Measurements from ENCODE around the gene RBM20.

The RBM20 gene

DNA sequence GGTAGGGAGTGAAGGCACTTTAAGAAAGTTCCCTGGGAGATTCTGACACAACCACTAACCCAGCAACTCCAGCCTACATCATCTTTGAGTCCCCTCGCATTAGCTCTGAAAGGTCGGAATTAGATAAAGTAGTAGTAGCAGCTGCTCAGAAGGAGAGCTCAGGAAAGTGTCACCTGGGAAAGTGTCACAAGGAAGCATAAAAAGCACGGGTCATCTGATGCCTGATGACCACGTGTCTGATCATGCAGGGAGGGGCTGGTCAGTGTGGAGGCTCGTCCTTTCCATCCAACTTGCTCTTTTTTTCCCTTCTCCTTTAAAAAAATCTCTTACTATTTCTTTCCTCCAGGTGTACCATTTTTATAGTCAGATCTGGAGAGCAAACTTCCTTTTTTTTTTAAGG, 180.5 kb downstream of the RBM20 start:
- in situ Hi-C loops (cut with MboI; ENCODE audit: low sequenced_read_pairs), result no loop called here

DNA sequence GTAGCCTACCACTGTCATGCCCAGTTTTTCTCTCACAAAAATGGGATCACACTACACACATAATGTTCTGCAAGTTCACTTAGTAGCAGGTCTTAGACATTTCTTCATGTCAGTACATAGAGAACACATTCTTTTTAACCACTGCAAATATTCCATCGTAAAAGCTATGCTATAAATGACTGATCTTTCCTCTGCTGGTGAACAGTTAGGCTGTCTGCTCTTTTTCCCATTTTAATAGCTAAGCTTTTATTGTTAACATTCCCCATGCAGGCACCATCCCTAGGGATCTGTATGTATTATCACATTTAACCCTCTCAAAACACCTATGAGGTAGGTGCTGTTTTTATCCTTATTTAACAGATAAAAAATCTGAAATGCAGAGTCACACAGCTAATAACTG, 181.4 kb downstream of the RBM20 start:
- in situ Hi-C loops (cut with MboI; ENCODE audit: low sequenced_read_pairs), result no loop called here

DNA sequence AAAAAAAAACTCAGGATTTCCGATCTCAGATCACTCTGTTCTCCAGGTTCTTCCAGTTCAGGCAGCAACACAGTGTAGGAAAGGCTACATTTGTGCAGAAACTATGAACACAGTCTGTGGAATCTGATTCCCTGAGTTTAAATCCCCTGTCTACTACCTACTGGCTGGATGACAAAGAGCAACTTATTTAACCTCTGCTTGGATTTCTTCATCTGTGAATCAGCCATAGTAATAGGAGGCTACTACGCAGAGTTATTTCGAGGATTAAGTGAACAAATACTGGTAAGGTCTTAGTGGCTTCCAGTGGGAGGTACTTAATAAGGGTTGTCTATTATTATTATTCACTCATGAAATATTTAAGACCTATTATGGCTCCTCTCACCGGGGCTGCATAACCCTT, 183.3 kb downstream of the RBM20 start:
- in situ Hi-C loops (cut with MboI; ENCODE audit: low sequenced_read_pairs), result no loop called here

DNA sequence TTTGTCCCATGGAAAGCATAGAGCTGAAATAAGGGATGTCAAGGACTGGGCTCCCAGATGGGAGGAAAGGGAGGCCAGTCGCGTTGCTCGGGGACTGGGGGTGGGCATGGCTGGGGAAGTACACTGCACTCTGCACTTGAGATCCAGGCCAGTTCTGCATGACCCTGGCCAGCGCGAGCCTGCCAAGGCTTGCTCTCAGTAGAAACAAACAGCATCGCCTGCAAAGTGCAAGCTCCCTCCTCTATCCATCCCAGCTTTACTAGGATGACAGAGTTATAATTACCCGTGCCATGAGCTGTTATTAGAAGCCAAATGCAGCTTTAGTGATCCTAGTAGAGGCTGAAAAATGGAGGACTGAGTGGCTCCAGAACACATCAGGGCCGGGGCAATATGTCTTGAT, 183.7 kb downstream of the RBM20 start:
- in situ Hi-C loops (cut with MboI; ENCODE audit: low sequenced_read_pairs), result no loop called here

DNA sequence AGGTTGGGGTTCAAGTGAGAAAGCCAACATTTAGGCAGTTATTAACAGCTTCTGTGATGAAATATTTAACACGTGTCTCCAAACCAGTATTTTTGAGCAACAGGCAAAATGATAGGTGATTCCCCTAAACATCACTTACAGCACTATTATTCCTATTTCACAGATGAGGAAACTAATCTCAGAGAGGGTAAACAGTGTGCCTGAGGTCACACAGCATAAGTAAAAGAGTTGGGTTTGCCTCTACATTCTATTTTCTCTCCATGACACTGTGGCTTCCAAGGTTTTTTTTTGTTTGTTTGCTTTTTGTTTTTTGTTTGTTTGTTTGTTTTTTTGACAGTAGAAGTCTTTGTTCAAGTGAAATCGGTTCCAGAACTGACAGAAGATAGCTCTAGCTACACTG, 184.4 kb downstream of the RBM20 start:
- in situ Hi-C loops (cut with MboI; ENCODE audit: low sequenced_read_pairs), result no loop called here

DNA sequence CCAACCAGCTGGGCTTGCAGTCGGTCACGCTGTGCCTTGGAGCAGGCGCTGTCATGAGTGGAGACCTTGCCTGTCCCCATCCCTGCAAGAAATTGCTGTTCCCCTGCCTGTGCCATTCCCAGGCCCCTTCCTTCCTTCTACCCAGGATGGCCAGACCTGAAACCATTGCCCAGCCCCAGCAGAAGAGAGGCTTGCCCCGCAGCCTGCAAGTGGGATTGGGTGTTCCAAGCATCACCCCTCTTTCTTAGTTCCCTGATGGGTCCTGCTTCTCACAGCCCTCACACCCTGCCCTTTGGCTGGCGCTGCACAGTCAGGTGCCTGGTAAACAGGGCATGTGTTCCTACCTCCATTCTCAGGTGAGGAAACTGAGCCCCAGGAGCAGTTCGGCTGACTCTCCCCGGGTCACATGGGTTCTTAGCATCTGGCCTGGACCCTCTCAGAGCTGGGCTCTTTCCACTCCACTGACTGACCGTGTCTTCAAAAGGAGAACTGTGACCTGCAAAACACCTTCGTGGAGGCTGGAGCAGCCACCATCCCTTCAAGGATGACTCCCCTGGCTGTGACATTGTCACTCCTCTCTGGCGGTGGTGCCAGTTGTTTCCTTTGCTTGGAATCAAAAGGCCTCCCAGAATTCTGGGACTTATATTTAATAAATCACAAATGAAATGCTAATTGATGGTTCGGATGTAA, 185.7 kb downstream of the RBM20 start:
- in situ Hi-C loops (cut with MboI; ENCODE audit: low sequenced_read_pairs), result no loop called here

DNA sequence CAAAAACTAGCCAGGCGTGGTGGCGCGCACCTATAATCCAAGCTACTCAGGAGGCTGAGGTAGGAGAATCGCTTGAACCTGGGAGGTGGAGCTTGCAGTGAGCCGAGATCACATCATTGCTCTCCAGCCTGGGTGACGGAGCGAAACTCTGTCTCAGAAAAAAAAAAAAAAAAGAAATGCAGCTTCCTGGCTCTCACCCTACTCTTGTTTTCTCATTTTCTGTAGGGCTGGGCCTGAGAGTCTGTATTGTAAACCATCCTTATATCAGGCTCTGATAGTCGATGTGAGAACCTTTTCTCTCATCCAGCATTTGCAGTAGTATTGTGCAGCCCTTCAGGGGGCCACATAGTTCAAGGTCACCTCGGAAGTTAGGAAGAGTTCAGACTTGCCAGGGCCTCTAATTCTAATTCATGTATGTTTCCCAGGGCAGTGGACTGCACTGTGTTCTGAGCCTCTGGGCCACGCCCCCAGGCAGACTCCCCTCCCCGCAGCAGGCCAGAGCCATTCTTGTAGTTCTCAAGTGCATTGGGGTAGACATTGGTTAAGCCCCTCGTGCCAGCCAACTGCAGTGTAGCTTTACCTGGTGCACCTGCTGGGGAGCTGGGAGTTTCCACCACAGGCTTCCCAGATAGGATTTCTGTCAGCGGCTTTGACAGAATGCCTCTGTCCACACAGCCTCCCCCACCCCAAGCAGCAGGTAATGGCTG, 189.3 kb downstream of the RBM20 start:
- in situ Hi-C loops (cut with MboI; ENCODE audit: low sequenced_read_pairs), result no loop called here

DNA sequence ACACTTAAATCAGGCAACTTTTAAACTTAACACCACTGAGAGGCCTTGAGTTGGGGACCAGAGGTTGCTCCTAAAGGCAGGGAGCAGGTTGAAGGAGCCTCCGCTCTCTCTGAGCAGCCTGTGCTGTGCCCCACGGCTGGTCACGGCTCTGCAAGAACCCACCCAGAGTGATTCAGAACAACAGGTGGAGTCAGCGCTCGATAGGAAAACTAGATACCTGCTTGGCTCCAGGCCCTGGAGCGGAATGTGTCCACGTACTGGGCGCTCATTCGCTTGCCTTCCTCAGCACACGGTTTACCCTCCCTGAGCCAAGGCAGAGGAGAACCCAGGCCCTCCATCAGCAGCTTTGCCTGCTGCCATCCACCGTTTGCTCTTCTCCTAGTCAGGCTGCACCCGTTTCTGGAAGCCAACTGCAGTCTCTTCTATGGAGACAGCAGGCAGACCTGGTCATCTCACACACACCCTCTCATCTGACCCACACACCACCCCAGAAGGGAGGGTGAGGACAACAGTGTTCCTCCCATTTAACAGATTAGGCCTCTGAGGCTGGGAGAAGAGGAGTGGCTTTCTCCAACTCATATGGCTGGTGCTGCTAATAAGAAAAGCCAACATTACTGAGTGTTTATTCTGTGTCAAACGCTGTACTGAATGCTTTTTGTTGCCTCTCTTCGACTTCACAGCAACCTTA, 189.9 kb downstream of the RBM20 start:
- in situ Hi-C loops (cut with MboI; ENCODE audit: low sequenced_read_pairs), result no loop called here

DNA sequence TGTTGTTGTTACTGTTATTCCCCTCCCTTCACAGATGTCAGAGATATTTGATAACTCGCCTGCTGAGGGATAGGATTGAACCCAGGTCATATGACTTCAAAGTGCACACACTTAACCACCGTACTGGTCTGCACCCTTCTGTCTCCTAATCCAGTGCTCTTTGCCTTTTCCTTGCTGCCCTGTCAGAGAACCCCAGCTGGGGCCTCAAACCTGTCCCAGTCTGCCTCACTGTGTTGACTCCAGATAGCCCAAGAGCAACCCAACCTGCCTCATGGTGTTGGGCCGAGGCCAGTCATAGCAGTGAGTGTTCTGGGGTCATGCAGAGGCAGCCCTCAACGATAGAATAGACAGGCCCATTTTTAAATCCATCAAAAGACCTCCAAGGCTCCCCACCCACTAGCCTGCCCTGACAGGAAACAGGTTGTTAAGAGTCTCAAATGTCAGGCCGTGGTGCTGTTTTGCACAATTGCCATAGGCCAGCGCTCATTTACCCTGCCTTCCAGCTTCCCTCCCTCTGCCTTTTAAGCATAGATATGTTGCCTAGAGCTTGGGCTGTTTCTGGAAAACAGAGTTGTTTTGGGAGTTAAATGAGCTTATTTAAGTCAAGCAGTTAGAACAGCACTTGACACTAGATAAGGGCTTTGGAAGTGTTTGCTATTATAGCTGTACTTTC, 190.6 kb downstream of the RBM20 start:
- in situ Hi-C loops (cut with MboI; ENCODE audit: low sequenced_read_pairs), result no loop called here

DNA sequence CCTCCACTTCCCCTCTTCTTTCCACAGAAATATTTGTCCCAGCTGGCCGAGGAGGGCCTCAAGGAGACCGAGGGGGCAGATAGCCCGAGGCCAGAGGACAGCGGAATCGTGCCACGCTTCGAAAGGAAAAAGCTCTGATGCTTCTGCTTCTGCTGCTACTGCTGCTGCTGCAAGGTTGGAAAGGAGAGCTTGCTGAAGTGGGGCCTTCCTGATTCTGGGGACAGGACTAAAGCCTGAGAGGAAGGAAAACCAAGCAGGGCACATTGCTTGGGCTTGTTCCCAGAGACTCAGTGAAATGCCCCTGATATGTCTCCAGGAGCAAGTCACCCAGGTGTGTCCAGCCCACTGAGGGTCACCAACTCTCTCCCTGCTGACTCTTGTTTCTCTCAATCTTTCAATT, 191.7 kb downstream of the RBM20 start:
- in situ Hi-C loops (cut with MboI; ENCODE audit: low sequenced_read_pairs), result no loop called here

DNA sequence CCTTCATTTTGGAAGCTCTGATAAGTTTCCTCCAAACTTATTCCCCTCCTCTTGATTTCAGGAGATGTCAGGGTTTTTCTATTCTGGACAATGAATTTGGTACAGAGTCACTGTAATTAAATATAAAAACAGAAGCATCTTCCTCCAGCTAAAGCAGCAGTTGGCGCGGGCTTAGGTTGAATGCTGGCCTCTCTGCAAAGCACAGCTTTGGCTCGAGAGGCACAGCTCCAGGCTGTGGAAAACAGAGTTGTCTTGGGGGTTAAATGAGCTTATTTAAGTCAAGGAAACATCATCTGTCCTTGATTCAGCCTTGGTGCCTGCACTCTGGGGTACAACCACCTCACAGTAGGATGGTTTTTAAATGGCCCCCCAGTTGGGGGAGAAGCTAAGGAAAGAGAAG, 192.6 kb downstream of the RBM20 start:
- in situ Hi-C loops (cut with MboI; ENCODE audit: low sequenced_read_pairs), result no loop called here

DNA sequence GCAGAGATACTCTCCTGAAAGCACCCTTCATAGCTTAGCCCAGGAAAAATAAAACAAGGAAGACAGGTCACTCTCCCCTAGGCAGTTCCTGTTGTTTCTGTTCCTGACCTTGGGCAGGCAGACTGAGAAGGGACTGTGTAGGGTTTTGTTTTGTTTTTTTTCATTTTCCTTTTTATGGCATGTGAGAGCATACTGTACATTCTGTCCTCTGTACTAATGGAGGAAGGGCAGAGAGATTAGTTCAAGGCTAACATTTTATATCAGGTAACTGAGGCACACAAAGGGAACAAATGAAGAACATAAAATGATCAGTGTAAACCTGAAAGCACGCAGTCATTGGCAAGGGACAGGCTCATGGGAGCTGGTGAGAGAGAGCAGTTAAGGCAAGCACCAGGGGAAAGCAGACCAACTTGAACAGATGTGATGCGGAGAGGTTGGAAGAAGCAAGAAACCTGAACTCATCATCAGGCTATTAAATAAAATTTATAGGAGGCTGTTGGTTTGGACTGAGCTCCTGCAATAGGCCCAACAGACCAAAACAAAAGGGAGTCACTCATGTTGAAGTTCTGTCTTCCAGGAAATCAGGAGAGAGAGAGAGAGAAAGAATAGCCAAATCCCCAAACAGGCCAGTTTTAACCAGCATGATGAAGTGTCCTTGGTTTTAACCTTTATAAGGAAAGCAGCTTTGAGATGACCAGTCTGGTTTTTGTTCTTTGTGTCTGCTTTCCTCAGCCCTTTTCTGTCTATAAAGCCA, 193.5 kb downstream of the RBM20 start:
- in situ Hi-C loops (cut with MboI; ENCODE audit: low sequenced_read_pairs), result no loop called here

DNA sequence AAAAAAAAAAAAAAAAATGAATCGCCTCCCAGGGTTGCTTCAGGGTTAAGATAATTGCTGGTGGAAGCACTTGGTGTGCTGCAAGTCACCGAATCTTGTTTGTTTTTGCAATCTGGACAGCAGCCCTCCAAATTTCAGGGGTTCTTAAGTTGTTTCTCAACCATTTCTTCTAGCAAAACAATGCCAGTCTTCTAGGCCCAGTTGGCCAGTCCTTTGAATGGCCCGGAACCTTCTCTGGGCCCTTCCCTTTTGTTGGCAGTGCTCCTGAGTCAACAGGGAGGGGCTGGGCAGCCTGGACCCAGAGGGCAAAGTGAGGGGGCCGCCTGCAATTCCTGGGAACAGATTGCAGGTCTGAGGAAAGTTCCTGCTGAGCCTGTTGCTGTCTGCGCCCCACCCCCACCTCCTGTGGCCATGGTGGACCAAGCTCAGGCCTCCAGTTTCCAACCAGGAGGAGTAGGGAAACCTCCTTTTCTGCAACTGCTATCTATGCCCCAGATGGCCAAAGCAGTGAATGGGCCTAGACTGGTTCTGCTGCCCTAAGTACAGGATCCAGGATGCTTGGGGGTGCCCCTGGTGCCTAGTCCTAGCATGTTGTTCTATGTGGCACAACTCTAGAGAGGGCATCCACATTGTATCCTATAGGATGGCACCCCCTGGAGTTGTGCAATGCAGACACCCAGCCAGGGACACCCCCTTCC, 196.2 kb downstream of the RBM20 start:
- in situ Hi-C loops (cut with MboI; ENCODE audit: low sequenced_read_pairs), result no loop called here

DNA sequence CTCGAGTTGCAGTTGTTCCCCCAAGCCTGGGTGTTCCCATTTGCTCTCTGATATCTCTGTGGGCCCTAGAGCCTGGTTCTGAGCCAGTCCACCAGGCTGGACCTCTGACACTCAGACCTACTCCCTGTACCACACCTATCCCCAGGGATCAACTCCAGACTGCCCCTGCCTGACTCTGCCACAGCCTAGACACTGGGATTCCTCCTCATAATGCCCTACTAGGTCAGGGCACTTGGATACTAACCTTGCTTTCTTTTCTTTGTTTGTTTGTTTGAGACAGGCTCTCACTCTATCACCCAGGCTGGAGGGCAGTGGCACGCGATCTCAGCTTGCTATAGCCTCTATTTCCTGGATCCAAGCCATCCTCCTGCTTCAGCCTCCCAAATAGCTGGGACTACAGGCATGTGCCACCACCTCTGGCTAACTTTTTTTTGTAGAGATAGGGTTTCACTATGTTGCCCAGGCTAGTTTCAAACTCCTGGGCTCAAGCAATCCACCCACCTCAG, 196.8 kb downstream of the RBM20 start:
- in situ Hi-C loops (cut with MboI; ENCODE audit: low sequenced_read_pairs), result no loop called here

DNA sequence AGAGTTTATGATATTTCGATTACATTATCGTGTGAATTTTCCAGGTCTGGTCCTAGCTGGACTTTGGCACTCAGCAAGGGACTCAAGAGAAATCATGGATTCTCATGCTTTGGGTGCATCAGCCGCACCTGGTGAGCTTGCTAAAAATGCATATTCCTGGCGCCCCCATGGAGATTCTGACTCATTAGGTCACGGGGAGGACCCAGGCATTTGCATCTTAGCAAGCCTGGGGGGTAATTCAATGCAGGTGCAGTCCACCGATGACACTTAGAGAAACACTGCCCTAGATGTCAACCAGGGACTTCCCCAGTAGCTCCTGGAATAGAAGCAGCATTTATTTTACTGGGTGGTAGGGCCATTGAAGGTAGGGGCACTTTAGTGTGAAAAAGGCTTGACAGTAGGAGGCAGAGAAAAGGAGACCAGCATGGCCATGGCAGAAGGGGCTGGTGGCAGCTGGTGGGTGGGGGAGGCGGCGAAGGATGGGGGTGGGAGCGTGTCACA, 197.7 kb downstream of the RBM20 start:
- in situ Hi-C loops (cut with MboI; ENCODE audit: low sequenced_read_pairs), result no loop called here

DNA sequence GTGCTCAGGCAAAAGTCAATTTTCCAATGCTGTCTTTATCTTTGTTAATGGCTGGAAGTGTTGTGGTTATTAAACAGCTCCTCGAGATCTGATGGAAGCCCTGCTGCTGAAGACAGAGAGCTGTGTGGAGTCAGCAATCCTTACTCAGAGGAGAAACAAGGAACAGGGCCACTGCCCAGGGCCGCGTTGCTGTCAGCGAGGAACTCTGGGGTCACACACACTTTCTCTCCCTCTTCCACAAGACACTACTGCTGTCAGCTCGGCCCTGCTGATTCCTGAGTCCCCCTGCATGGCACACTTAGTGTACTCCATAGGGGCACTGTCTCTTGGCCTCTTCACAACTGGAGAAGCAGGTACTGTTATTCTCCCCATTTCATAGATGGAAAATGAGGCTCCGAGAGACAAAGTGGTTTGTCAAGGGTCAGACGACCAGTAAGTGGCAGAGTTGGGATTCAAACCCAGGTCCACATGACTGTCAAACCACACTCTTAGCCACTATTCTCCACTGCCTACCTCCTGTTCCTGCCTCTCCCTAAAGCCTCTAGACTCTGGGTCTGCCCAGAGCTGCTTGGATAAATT, 198.3 kb downstream of the RBM20 start:
- in situ Hi-C loops (cut with MboI; ENCODE audit: low sequenced_read_pairs), result no loop called here

DNA sequence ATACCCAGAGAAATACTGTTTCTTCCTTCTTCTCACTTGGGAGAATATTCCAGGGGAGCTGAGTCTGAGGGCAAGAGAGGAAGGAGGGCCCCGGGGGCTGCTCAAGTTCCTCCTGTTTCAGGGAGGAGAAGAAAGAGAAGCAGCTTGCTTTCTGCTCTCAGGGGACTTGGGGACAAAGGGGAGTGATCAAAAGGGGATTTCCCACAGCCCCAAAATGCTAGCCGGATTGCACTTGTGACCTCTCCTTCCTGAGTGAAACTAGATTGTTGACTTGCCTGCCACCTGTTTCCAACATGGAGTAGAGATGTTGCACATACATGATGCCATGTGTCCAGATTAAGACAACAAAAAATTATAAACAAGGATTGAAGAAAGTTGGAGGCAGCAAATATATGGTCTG, 198.9 kb downstream of the RBM20 start:
- in situ Hi-C loops (cut with MboI; ENCODE audit: low sequenced_read_pairs), result no loop called here

DNA sequence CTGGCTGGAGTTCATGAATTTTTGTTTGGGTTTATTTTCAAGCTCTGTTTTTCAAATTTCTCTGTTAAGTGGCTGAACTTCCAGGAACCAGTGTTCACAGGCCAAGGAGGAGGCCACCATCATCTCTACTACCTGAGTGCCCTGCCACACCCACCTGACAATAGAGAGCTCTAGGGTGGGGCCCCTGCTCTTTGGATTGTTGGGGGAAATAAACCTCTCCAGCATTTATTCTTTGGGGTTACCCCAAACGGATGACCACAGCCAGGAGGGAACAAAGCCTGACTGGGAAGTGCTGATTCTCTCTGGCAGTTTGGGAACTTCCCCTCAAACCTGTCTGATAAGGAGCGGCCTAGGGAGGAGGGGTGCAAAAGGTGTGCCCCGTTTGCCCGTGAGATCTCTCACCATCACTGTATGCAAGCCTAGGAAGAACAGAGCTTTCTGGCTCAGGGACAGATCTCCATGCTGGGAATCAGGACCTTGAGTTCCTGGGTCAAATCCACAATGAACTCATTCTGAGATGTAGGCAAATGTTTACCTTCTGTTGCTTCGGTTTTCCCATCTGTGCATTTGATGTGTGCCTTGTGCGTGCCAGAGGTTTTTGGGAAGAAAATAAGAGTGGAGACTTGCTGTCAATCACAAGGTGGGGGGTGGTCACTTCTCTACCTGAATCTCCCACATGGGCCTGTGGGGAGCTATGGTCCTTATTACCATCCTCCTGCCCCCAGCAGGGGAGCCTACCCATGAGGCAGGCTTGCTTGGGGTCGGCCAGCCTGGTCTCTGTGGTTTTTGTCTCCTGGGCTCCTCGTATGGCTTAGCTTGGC, 199.9 kb downstream of the RBM20 start:
- in situ Hi-C loops (cut with MboI; ENCODE audit: low sequenced_read_pairs), result no loop called here

DNA sequence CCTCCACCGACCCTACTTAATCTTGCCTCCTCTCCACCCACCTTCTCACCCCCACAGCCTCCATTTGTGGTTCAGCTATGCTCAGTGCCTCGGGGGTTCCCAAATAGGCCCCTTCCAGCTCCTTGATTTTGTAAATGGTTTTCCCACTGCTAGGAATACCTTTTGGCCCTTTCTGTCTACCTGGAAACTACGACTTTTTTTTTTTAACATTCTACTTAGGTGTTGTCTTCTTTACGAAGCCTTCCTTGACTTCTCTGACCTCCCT, 200.4 kb downstream of the RBM20 start:
- in situ Hi-C loops (cut with MboI; ENCODE audit: low sequenced_read_pairs), result no loop called here

All from hTERT RPE-1 (cell line).